Activated T-helper 17 cell treated with anti-CD3 and anti-CD28 coated beads, Interleukin-2, amount 50 U/mL, for 72 hours (primary cell): Measurements from ENCODE around the gene APEX2. TPM values are rescaled to one million over a fixed set of nuclear protein-coding genes. Genes with fewer than 3 reads are reported as not detected.

ENCODE experiments used
- ATAC-seq: fragments of 150-1000 bp; cut with Tn5 transposase; replicated peaks from 2 replicates; pipeline ENCODE4 v1.10.0; 2021; ENCODE audit warnings: mild to moderate bottlenecking, moderate library complexity
- H3K27ac Mint-ChIP-seq: one replicate; pipeline ENCODE4 v1.8.0; 2022; ENCODE audit warnings: mixed read lengths
- H3K27me3 Mint-ChIP-seq: one replicate; pipeline ENCODE4 v1.8.0; 2022; ENCODE audit warnings: mixed read lengths
- H3K36me3 Mint-ChIP-seq: one replicate; pipeline ENCODE4 v1.8.0; 2022; ENCODE audit warnings: low read depth, mild to moderate bottlenecking, mixed read lengths
- H3K4me1 Mint-ChIP-seq: one replicate; pipeline ENCODE4 v1.8.0; 2022; ENCODE audit warnings: mixed read lengths
- H3K4me3 Mint-ChIP-seq: one replicate; pipeline ENCODE4 v1.8.0; 2022; ENCODE audit warnings: mild to moderate bottlenecking, mixed read lengths
- H3K9me3 Mint-ChIP-seq: one replicate; pipeline ENCODE4 v1.8.0; 2022; ENCODE audit warnings: mixed read lengths
- total RNA-seq, 2 donors: library from RNA; stranded (reverse); gene quantifications; one replicate each; pipeline ENCODE4 v1.2.3, GENCODE V29; 2022

The APEX2 gene
- total RNA-seq, 2 donors from 2014 or later = 25.3 to 33.3 TPM

GRCh38 chrX:55004231-55004630, 4.1 kb downstream of the APEX2 start:
- no peaks in the 10 kb centered on the region for H3K9me3 Mint-ChIP-seq
- H3K27ac Mint-ChIP-seq = no peak overlapping the region
- no peaks in the 10 kb centered on the region for H3K27me3 Mint-ChIP-seq
- no peak for ATAC-seq
- H3K4me3 Mint-ChIP-seq = no peak overlapping the region
- H3K4me1 Mint-ChIP-seq = no peaks in the 10 kb centered on the region
- H3K36me3 Mint-ChIP-seq = peaks cover 69% of the 10 kb centered on the region

DNA sequence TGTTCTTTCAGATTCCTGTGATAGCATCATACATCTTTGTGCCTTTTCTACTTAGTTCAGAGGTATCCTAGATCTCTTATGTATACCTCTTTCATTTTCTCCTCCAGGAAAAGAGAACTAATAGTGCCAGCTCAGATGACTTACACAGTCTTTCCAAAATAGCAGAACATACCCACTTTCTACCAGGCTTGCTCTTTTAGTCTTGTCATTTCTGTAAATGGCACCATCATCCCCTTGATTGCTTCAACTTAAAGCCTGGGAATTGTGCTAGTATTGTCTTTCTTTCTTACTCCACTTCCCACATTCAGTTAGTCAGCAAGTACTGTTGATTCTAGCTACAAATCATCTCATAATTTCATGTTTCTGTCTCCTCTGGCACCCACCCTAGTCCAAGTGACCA, 5.1 kb downstream of the APEX2 start:
- no peak overlapping the region for H3K27ac Mint-ChIP-seq
- H3K4me1 Mint-ChIP-seq = no peaks in the 10 kb centered on the region
- H3K9me3 Mint-ChIP-seq = no peaks in the 10 kb centered on the region
- H3K4me3 Mint-ChIP-seq = no peak overlapping the region
- no peaks in the 10 kb centered on the region for H3K27me3 Mint-ChIP-seq
- H3K36me3 Mint-ChIP-seq = peaks cover 67% of the 10 kb centered on the region
- no peak for ATAC-seq

GRCh38 chrX:55006827-55007621, 6.9 kb downstream of the APEX2 start:
- H3K9me3 Mint-ChIP-seq = no peaks in the 10 kb centered on the region
- H3K36me3 Mint-ChIP-seq = peaks cover 49% of the 10 kb centered on the region
- H3K27ac Mint-ChIP-seq = no peak overlapping the region

GRCh38 chrX:55007656-55008055, 7.5 kb downstream of the APEX2 start:
- H3K27ac Mint-ChIP-seq = no peak overlapping the region
- H3K9me3 Mint-ChIP-seq = no peaks in the 10 kb centered on the region
- ATAC-seq = no peak
- no peaks in the 10 kb centered on the region for H3K4me1 Mint-ChIP-seq
- H3K27me3 Mint-ChIP-seq = no peaks in the 10 kb centered on the region
- H3K36me3 Mint-ChIP-seq = peaks cover 43% of the 10 kb centered on the region
- no peak overlapping the region for H3K4me3 Mint-ChIP-seq

More at GRCh38 chrX:55006827-55007621, 6.9 kb downstream of the APEX2 start:
- H3K4me1 Mint-ChIP-seq = no peaks in the 10 kb centered on the region
- H3K27me3 Mint-ChIP-seq = no peaks in the 10 kb centered on the region
- no peak for ATAC-seq
- H3K4me3 Mint-ChIP-seq = no peak overlapping the region

DNA sequence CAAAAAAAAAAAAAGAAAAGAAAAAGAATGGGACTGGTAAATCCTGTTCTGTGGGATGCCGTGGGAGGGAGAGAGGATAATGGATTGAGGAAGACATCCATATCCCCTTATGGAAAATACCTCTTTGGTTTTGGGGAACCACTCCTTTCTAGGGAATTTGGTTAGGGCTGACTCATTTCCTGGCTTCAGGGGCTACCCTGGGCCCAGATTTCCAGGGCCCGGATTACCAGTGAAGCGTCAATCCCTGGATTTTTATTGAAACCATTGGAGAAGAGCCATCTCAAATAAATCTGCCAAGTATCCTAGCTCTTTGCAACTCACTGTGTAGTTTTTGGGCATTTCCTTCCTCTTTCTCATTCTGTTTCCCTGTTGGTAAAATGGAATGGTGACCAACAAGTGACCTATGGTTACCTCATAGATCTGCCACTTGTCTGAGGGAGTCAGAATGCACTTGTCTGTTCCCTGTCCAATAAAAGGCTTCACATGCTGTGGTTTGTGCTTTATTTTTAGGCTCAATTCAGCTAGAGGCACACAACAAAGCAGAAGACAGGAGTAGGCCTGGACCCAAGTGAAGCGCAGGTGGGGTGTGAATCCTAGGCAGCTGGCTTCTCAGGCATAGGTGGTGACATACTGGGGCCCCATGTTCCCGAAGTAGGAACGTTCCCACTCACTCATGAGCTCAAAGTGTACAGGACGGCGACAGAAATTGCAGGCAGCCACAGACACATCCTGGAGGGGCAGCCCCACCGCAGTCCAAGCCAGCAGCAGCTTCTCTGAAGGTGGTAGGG, 8.6 kb downstream of the APEX2 start:
- no peaks in the 10 kb centered on the region for H3K9me3 Mint-ChIP-seq
- no peak overlapping the region for H3K4me3 Mint-ChIP-seq
- H3K27me3 Mint-ChIP-seq = no peaks in the 10 kb centered on the region
- no peak for ATAC-seq
- H3K36me3 Mint-ChIP-seq = peaks cover 31% of the 10 kb centered on the region
- H3K27ac Mint-ChIP-seq = no peak overlapping the region
- no peaks in the 10 kb centered on the region for H3K4me1 Mint-ChIP-seq

GRCh38 chrX:55011294-55011693, 11.1 kb downstream of the APEX2 start:
- no peaks in the 10 kb centered on the region for H3K27me3 Mint-ChIP-seq
- peaks cover 6% of the 10 kb centered on the region for H3K36me3 Mint-ChIP-seq
- no peak overlapping the region for H3K4me3 Mint-ChIP-seq
- H3K9me3 Mint-ChIP-seq = no peaks in the 10 kb centered on the region
- no peak overlapping the region for H3K27ac Mint-ChIP-seq
- ATAC-seq = no peak
- no peaks in the 10 kb centered on the region for H3K4me1 Mint-ChIP-seq

DNA sequence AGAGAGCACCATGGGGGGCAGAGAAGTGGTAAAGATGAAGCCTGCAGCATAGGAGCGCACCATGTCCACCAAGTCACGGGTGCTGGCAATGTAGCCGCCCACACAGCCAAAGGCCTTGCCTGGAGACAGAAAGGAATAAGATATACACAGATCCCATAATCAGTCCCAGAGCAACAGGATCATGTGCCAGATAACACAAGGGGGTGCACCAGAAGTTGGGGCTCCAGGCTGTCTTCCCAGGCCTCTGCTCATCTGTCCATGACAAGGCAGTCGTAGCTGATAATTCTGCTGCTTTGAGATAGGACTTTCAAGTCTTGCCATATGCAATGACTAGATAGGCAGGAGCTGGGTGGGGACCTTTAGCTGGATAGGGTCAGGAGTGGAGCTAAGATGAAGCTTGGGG, 14.7 kb downstream of the APEX2 start:
- no peaks in the 10 kb centered on the region for H3K27me3 Mint-ChIP-seq
- no peaks in the 10 kb centered on the region for H3K4me1 Mint-ChIP-seq
- ATAC-seq = no peak
- H3K4me3 Mint-ChIP-seq = no peak overlapping the region
- H3K36me3 Mint-ChIP-seq = no peaks in the 10 kb centered on the region
- no peaks in the 10 kb centered on the region for H3K9me3 Mint-ChIP-seq
- H3K27ac Mint-ChIP-seq = no peak overlapping the region

DNA sequence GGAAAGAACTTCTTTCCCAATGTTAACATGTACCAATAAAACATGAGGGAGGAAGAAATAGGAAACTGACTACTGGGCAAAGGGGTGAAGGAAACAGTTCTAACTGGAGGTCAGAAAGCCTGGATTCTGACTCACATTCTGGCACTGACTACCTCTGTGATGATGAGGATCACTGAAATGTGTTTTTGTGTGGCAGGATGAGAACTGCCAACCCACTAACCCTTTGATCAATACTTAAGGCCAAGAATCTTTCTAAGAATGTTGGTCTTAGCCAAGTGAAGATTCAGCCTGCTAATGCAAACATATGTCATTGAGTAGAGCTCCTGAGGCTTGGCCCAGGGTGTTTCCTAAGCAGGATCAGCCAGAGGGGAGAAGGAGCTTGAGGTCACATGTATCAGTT, 26.0 kb downstream of the APEX2 start:
- no peaks in the 10 kb centered on the region for H3K27me3 Mint-ChIP-seq
- no peaks in the 10 kb centered on the region for H3K9me3 Mint-ChIP-seq
- no peaks in the 10 kb centered on the region for H3K36me3 Mint-ChIP-seq
- no peak overlapping the region for H3K4me3 Mint-ChIP-seq
- H3K27ac Mint-ChIP-seq = no peak overlapping the region
- no peak for ATAC-seq
- H3K4me1 Mint-ChIP-seq = no peaks in the 10 kb centered on the region

GRCh38 chrX:55026840-55027239, 26.7 kb downstream of the APEX2 start:
- H3K27ac Mint-ChIP-seq = no peak overlapping the region
- H3K27me3 Mint-ChIP-seq = no peaks in the 10 kb centered on the region
- no peaks in the 10 kb centered on the region for H3K36me3 Mint-ChIP-seq
- H3K4me1 Mint-ChIP-seq = no peaks in the 10 kb centered on the region
- no peaks in the 10 kb centered on the region for H3K9me3 Mint-ChIP-seq
- no peak for ATAC-seq
- H3K4me3 Mint-ChIP-seq = no peak overlapping the region

DNA sequence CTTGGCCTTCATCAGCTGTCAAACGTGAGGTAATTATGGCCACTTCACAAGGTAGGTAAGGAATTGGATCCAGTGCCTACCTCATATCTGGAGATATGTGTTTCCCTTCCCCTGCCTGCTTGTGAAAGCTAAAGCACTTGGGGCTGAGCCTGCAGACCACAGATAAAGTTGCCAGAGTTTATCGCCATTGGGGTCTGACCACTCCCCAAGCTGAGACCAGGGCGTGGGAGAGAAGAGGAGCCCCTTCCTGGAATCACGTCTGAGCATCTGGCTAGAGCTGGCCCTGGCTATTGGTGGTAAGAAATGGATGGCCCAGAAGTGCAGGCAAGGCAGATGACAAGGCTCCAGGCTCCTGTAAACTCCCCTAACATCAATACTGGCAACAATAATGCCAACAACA, 27.9 kb downstream of the APEX2 start:
- H3K9me3 Mint-ChIP-seq = no peaks in the 10 kb centered on the region
- no peak for ATAC-seq
- no peak overlapping the region for H3K4me3 Mint-ChIP-seq
- H3K27ac Mint-ChIP-seq = no peak overlapping the region
- H3K4me1 Mint-ChIP-seq = no peaks in the 10 kb centered on the region
- H3K36me3 Mint-ChIP-seq = no peaks in the 10 kb centered on the region
- H3K27me3 Mint-ChIP-seq = no peaks in the 10 kb centered on the region

DNA sequence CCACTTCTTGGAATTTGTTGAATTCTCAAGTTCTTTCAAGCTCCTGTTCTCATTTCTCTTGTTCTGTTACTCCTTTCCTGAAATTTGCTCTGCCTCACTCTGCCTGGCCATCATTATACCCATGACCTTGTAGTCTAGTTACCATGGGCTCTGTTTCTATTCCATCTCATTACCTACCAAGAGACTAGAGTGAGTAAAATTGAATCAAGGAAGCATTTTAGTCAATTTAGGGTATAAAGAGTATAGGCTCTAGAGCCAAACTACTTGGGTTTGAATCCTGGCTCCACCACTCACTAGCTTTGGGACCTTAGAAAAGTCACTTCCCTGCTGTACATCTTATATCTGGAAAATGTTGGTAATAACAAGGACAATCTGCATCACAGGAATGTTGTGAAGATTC, 28.4 kb downstream of the APEX2 start:
- ATAC-seq = no peak
- Mint-ChIP-seq H3K4me3 (no peak overlapping the region), H3K27ac (no peak overlapping the region), H3K9me3 (no peaks in the 10 kb centered on the region), H3K36me3 (no peaks in the 10 kb centered on the region), H3K4me1 (no peaks in the 10 kb centered on the region), H3K27me3 (no peaks in the 10 kb centered on the region)

- Mint-ChIP-seq H3K36me3 (no peaks in the 10 kb centered on the region), H3K4me1 (no peaks in the 10 kb centered on the region), H3K27ac (no peak overlapping the region), H3K27me3 (no peaks in the 10 kb centered on the region), H3K4me3 (no peak overlapping the region), H3K9me3 (no peaks in the 10 kb centered on the region)
- ATAC-seq = no peak
Measured at GRCh38 chrX:55029291-55029690, 29.1 kb downstream of the APEX2 start.

DNA sequence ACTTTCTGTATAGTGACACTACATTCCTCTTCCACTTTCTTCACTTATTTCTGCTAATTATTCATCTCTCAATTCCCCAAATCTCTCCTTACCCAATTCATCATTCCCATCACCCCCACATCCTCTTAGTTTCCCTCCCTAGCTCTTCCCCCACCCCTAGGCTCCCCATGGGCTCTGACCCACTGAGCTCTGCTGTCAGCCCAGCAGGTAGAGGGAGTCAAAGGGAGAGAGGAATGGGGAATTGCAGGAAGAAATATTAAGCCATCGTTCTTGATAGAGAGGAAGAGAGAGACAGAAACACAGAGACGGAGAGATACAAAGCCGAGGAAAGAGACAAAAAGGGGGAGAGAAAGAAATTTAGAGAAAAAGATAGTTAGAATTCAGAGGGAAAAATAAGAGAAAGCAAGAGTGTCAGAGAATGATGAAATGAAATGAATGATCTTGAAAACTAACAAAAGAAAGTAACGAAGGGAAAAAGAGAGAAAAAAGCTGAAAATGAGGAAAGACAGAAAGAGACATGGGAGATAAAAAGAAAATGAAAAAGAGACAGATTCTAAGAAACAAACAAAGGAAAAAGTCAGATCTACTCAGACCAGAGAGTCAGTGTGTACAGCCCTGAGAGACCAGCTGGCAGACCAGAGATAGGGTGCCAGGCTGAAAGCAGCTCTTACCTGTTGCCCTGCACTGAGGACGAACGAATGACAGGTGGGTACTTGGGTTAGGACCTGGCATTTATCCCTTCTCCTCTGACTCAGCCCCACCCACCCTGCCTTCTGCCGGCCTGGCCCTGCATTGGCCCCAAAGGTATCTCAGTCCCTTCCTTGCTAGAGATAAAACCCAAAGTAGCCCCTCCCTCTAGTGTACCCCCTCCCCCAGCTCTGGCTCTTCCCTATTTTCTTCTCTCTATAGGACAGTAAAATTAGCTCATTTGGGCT, 30.4 kb downstream of the APEX2 start, which contains the start of gene ALAS2:
ALAS2 (minus strand) TSS at position 707 of the 935 bp plus-strand sequence. CDS start 4,977 bp downstream, outside the sequence.
- Mint-ChIP-seq H3K27me3 (no peaks in the 10 kb centered on the region), H3K4me1 (no peaks in the 10 kb centered on the region), H3K36me3 (no peaks in the 10 kb centered on the region), H3K27ac (no peak within 1 kb of the TSS), H3K9me3 (no peaks in the 10 kb centered on the region), H3K4me3 (no peak within 1 kb of the TSS)
- ATAC-seq = no peak

DNA sequence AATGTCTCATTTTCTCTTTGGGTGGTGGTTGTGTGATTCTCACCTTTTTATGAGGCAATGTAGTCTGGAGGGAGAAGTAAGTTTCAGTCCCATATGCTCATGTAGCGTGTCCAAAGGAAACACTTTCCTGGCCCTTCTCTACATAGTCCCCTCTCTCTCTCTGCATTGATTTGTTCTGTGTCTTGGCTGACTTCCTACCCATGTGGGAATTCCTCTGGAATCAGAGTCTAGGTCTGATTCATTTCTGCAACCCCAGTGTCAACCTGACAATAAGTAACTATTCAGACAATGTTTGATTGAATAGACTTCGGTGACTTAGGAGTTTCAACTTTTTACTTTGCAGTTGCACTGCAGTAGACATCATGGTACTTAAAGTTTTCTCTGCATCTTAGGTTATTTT, 33.3 kb downstream of the APEX2 start:
- H3K36me3 Mint-ChIP-seq = no peaks in the 10 kb centered on the region
- no peak for ATAC-seq
- H3K27ac Mint-ChIP-seq = no peak overlapping the region
- no peaks in the 10 kb centered on the region for H3K27me3 Mint-ChIP-seq
- H3K4me3 Mint-ChIP-seq = no peak overlapping the region
- no peaks in the 10 kb centered on the region for H3K9me3 Mint-ChIP-seq
- H3K4me1 Mint-ChIP-seq = no peaks in the 10 kb centered on the region
